Stimulated activated memory B cell treated with anti-CD40 and anti-IgM and Interleukin-4, amounts not matched to agents 10 μg/mL and 1 μg/mL and 100 μg/mL, for 72 hours (primary cell): ENCODE measurements around the gene MAN1C1.

ENCODE experiments used
- ATAC-seq: fragments of 150-1000 bp; cut with Tn5 transposase; 2 replicates; pipeline ENCODE4 v1.10.0; 2021
- H3K27ac Mint-ChIP-seq: one replicate; pipeline ENCODE4 v1.8.0; 2022; ENCODE audit warnings: mild to moderate bottlenecking, mixed read lengths
- H3K27me3 Mint-ChIP-seq: one replicate; pipeline ENCODE4 v1.8.0; 2022; ENCODE audit warnings: mixed read lengths
- H3K36me3 Mint-ChIP-seq: one replicate; pipeline ENCODE4 v1.8.0; 2022; ENCODE audit warnings: mixed read lengths
- H3K4me1 Mint-ChIP-seq: one replicate; pipeline ENCODE4 v1.8.0; 2022; ENCODE audit warnings: mixed read lengths
- H3K4me3 Mint-ChIP-seq: one replicate; pipeline ENCODE4 v1.8.0; 2022; ENCODE audit warnings: mild to moderate bottlenecking, moderate library complexity, mixed read lengths
- H3K9me3 Mint-ChIP-seq: one replicate; pipeline ENCODE4 v1.8.0; 2022; ENCODE audit warnings: mixed read lengths

The MAN1C1 gene

DNA sequence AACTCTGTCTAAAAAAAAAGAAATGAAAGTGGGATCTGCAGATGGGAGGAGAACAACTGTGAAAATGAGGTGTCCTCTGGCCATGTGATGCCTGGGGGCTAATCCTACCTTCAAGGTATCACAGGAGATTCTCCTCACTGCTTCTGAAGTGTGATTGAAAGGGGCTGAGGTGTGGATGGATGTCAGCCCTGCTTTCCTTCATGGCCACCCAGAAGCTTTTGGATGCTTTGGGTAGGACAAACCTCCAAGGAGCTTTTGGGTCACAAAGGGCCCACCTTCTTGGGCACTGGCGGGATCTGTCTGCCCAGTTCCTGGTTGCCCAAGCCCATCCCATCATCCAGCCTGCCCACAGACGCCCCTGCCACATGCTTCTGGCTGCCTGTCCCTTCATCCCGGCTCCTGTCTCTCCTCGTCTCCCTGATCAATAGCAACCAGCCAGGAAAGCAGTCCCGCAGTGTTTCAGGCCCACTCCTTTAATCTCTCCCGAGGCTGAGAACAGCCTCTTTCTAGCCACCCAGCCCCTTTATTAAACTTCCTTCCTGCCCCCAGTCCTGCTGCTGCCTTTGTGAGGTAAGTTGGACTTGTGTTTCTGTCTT is 87.2 kb downstream of the MAN1C1 start:
- no peak overlapping the region for H3K4me3 Mint-ChIP-seq
- no peaks in the 10 kb centered on the region for H3K9me3 Mint-ChIP-seq
- no peak overlapping the region for H3K27ac Mint-ChIP-seq
- no peak for ATAC-seq
- no peaks in the 10 kb centered on the region for H3K4me1 Mint-ChIP-seq
- peaks cover 21% of the 10 kb centered on the region for H3K27me3 Mint-ChIP-seq
- no peaks in the 10 kb centered on the region for H3K36me3 Mint-ChIP-seq

DNA sequence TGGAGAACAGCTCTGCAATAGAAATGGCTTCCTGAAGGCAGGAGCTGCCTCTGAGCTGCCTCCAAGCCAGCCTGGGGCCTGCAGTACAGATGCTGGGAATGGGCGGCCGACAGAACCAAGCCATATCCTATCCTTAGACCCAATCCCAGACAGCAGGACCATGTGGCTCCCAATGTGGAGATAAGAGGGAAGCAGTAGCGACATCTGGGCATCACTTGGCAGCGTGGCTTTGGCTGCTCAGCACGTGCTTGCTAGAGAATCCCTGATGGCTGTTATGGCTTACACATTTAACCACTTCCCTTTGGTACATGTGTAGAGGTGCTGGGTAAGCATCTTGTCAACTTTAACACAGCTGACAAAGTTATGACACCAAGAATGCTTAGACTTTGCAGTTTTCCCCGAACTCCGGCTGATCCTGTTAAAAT is 87.7 kb downstream of the MAN1C1 start:
- H3K36me3 Mint-ChIP-seq, result no peaks in the 10 kb centered on the region
- peaks cover 18% of the 10 kb centered on the region for H3K27me3 Mint-ChIP-seq
- ATAC-seq, result no peak
- no peaks in the 10 kb centered on the region for H3K9me3 Mint-ChIP-seq
- H3K4me3 Mint-ChIP-seq, result no peak overlapping the region
- no peak overlapping the region for H3K27ac Mint-ChIP-seq
- H3K4me1 Mint-ChIP-seq, result no peaks in the 10 kb centered on the region

DNA sequence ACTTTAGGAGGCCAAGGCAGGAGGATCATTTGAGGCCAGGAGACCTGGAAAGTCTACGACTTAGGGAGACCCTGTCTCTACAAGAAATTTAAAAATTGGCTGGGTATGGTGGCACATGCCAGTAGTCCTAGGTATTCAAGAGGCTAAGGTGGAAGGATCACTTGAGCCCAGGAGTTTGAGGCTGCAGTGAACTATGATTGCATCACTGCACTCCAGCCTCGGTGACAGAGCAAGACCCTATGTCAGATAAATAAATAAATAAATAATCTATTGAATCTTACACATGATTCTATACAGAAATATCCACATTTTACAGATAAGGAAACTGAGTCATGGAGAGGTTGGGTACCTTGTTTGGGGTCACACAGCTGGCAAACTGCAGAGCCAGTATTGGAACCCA is 89.1 kb downstream of the MAN1C1 start:
- Mint-ChIP-seq H3K4me3 (no peak overlapping the region), H3K27ac (no peak overlapping the region), H3K9me3 (no peaks in the 10 kb centered on the region), H3K4me1 (no peaks in the 10 kb centered on the region), H3K27me3 (peaks cover 11% of the 10 kb centered on the region), H3K36me3 (no peaks in the 10 kb centered on the region)
- ATAC-seq, result no peak

DNA sequence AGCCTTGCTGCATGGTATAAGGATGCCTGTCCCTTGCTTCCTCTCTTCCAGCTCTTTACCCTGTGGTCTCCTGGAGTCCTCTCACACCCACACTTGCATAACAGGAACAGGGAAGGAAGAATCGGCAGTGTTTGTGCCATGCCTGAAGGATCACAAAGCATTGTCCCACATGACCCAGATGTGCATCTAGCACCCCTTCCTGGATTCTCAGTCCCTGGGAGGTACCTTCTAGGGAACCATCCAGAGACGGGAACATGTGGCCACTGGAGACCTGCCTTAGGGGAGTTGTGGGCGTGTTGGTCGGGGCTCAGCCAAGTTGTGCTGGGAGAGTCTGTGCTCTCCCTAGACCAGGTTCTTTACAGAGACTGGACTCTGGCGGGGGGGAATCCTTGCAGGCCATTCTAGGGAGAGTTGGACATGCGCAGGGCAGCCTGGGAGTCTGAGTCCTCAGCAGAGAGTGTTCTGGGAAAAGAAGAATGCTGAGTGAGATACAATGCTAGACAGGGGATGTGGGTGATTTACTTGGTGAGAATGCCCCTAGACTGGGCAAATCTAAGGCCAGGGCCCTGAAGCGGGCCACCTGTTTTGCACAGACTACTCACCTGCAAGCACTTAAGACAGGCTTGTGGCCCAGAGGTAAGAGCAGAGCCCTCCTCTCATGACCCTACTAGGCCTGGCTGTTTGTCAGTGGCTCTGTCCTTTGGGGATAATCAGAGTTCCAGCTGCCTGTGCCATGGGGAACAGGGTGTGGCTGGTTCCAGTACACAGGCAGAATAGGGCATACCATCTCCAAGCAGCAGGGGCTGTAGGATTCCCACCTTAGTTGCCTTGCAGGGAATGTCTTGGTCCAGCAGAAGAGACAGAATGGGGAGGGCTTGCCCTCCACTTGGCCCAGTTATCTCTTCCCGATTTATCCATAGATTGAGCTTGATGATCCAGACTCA is 89.8 kb downstream of the MAN1C1 start:
- Mint-ChIP-seq H3K4me3 (no peak overlapping the region), H3K9me3 (no peaks in the 10 kb centered on the region), H3K36me3 (no peaks in the 10 kb centered on the region), H3K27ac (no peak overlapping the region), H3K27me3 (peaks cover 10% of the 10 kb centered on the region), H3K4me1 (peaks cover 1% of the 10 kb centered on the region)
- no peak for ATAC-seq

DNA sequence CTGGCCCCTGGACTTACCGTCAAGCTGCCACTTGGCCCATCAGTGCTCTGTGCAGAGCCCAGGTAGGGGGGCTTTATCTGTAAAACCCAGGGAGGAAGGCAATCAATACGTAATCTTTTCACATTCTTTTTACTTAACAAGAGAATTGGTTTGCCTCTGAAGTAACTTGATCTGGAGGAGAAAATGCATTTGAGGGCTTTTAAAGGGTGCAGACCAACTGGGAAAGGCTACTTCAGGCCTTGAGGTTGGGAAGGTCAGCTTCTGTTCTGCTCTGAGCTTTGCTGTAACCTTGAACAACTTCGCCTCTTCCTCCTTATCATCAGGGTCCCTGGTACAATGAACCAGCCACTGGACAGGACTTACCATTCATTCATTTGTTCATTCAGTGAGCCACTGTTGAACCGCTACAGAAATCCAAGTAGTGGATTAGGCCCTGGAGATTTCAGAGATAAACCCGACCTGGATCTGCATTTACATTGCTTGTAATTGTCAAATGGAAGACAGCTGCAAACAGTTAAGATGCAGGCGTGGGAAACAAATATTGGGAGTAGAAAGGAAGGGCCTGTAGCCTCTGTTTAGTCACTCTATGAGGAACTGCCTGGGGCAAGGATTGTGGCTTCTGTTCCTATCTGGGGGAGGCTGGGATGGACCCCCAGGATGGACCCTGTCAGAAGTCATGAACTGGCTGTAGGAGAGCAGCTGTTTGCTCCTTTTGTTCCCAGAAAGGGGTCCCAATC is 90.9 kb downstream of the MAN1C1 start:
- H3K27ac Mint-ChIP-seq, result no peak overlapping the region
- H3K4me1 Mint-ChIP-seq, result peaks cover 10% of the 10 kb centered on the region
- no peaks in the 10 kb centered on the region for H3K9me3 Mint-ChIP-seq
- H3K4me3 Mint-ChIP-seq, result no peak overlapping the region
- no peaks in the 10 kb centered on the region for H3K36me3 Mint-ChIP-seq
- no peak for ATAC-seq
- H3K27me3 Mint-ChIP-seq, result peaks cover 10% of the 10 kb centered on the region

DNA sequence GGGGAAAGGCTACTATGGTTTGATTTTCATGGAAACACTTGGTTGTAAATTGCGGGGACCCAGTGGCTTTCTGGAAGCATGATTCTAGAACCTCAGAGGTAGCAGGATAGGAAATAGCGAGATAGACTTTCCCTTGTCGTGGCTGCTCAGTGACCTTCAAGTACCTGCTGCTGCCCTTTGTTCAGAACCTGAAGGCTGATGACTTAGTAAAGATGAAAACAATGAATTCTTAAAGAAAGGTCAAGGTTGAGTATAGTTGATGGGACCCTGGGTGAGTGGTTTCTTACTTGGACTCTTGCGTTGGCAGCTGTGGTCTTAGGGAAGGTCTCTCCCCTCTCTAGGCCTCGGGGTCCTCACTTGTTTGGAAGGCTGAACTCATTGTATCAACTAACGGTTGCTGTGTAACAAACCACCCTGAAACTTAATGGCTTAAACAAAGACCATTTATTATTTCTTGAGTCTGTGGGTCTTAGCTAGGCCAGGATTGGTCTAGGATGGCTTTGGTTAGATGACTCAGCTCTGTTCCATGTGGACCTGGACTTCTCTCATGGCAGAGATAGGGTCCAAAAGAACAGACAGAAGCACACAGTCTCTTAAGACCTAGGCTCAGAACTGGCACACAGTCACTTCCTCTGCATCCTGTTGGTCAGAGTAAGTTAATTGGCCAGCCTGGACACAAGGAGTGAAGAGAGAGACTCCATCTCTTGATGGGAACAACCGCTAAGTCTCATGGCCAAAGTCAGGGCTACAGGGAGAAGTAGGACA is 94.2 kb downstream of the MAN1C1 start:
- Mint-ChIP-seq H3K9me3 (no peaks in the 10 kb centered on the region), H3K27ac (no peak overlapping the region), H3K4me1 (peaks cover 10% of the 10 kb centered on the region), H3K36me3 (no peaks in the 10 kb centered on the region), H3K4me3 (no peak overlapping the region), H3K27me3 (peaks cover 10% of the 10 kb centered on the region)
- no peak for ATAC-seq

DNA sequence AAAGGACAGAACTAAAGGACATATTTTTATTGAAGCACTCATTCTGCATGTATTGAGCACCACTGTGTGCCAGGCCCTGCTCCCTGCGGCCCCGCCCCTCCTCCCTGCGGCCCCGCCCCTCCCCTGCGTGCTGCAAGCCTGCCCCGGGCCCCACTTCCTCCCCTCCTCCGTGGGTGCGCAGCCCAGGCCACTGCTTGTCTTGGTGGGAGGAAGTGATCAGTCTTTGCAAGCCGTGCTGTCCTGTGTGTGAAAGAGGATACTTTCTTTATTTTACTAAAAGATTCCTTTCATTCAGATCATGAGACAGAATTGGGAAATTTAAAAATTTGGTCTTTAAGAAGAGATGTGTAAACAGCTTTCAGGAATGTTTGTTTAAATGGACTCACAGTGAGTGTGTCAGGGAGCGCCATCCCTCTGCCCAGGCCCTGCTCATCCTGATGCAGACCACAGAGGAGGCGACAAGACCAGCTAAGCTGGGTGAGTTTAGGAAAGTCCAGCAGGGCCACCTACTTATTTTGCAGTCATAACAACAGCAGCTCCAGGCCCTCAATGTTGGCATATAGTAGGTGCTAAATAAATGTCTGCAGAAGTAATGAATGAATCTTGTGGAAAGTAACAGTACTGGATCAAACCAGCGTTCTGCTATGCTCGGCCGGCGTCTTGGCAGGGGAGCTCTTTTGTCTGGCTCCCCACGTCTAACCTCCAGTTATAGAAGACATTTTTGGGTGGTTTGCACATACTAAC is 95.1 kb downstream of the MAN1C1 start:
- Mint-ChIP-seq H3K4me3 (no peak overlapping the region), H3K9me3 (no peaks in the 10 kb centered on the region), H3K36me3 (no peaks in the 10 kb centered on the region), H3K27me3 (peaks cover under 1% of the 10 kb centered on the region), H3K4me1 (peaks cover 10% of the 10 kb centered on the region), H3K27ac (peak overlapping the region; percentile 39)
- ATAC-seq, result peak; percentile 87

DNA sequence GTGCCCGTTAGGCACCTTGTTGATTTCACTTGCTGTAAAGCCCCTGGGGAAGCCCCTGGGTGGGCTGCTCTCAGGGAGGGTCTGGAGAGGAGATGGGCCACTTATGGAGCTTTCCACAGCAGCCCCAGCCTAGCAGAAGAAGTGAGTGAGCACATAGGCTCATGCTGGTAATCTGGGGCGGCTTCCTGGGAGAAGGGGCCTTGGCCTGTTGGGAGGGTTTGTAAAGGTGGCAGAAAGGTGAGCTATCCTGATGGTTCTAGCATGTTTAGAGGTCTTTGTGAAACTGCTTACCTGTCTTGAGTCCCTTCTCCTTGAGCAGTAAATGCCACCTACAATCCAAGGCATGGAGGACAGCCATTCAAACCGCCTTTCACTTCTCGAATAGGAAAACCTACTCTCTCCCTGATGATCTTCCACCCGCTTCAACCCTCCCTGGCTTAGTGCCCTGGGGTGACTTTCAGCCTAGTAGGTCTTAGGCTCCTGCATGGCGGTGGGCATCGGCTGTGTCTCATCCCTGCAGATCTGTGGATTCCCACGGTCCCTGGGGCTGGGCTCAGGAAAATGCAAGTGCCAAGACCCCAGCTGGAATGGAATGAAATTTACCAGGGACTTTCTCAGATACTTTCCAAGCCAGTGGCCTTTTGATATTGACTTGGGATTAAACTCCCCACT is 95.8 kb downstream of the MAN1C1 start:
- Mint-ChIP-seq H3K4me1 (peaks cover 10% of the 10 kb centered on the region), H3K27me3 (no peaks in the 10 kb centered on the region), H3K27ac (no peak overlapping the region), H3K36me3 (no peaks in the 10 kb centered on the region), H3K9me3 (no peaks in the 10 kb centered on the region), H3K4me3 (no peak overlapping the region)
- ATAC-seq, result no peak

DNA sequence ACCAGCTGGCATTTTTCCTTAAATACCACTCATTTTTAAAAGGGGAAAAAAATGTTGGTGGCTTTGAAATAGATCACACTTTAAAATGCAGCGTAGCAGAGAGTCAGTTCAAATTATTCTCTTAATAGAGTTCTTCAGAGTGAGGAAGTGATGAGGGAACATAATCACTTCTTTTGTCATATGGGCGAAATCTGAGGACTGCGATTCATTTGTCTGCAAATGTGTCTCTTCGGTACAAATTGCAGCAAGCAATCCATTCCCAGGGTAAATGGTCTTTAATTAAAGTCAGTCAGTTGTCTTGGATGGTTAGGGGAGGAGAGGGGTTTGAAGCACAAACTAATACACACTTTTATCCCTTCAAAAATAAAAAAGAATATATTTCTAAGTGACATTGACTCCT is 97.4 kb downstream of the MAN1C1 start:
- no peak for ATAC-seq
- no peak overlapping the region for H3K27ac Mint-ChIP-seq
- peaks cover 6% of the 10 kb centered on the region for H3K9me3 Mint-ChIP-seq
- H3K4me3 Mint-ChIP-seq, result no peak overlapping the region
- peaks cover 10% of the 10 kb centered on the region for H3K4me1 Mint-ChIP-seq
- peaks cover 14% of the 10 kb centered on the region for H3K27me3 Mint-ChIP-seq
- no peaks in the 10 kb centered on the region for H3K36me3 Mint-ChIP-seq

DNA sequence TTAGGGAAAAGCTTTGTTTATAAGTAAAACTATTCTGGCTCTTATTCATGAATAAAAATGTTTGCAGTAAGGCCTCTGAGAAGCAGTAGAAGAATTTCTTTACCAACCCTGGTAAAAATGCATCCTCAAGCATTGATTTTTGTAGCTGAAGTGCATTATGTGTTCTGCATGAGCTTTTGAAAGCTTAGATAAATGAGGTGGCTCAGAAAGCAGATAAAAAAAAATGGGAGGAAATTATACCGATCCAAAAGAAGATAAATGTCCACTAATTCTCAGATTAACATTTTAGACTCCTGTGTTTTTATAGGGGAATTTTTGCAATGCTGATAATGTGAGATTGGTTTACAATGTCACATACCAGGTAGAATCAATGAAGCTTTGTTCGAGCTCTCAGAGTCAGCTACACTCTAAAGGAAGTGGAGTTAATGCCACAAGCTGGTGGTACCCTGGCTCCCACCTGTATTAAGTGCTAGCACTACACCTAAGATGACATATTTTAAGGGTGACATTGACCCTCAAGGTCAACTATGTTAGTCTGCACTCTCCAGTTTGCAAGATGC is 97.9 kb downstream of the MAN1C1 start:
- Mint-ChIP-seq H3K9me3 (peaks cover 6% of the 10 kb centered on the region), H3K27me3 (peaks cover 14% of the 10 kb centered on the region), H3K27ac (no peak overlapping the region), H3K4me3 (no peak overlapping the region), H3K36me3 (no peaks in the 10 kb centered on the region), H3K4me1 (peaks cover 10% of the 10 kb centered on the region)
- ATAC-seq, result no peak

DNA sequence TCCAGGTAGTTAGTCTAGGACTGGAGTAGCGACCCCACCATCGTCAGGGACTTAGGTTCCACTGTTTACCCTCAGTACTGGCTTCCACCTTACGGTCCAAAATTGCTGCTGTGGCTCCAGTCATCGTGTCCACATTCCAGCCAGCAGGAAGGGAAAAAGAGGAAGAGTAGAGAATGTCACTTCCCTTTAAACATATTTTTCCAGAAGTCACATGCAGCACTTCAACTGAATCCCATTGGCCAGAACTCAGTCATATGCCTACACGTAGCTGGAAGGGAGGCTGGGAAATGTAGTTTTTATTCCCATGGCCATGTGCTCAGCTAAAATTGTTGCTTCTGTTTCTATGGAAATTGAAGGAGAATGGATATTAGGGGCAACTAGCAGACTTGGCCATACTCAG is 99.3 kb downstream of the MAN1C1 start:
- Mint-ChIP-seq H3K27me3 (peaks cover 14% of the 10 kb centered on the region), H3K4me1 (peaks cover 10% of the 10 kb centered on the region), H3K9me3 (peaks cover 6% of the 10 kb centered on the region), H3K27ac (no peak overlapping the region), H3K36me3 (no peaks in the 10 kb centered on the region), H3K4me3 (no peak overlapping the region)
- no peak for ATAC-seq

DNA sequence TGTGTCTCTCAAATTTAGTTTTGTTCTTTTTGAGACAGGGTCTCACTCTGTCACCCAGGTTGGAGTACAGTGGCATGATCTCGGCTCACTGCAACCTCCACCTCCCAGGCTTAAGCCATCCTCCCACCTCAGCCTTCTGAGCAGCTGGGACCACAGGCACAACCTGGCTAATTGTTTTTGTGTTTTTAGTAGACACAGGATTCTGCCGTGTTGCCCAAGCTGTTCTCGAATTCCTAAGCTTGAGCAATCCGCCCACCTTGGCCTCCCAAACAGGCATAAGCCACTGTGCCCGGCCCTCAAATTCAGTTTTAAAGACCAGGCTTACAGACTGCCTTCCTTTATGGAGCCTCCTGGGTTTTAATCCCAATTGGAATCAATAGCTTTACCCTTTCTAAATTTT is 99.7 kb downstream of the MAN1C1 start:
- H3K4me1 Mint-ChIP-seq, result peaks cover 10% of the 10 kb centered on the region
- peaks cover 15% of the 10 kb centered on the region for H3K27me3 Mint-ChIP-seq
- no peak overlapping the region for H3K4me3 Mint-ChIP-seq
- no peak for ATAC-seq
- H3K9me3 Mint-ChIP-seq, result peaks cover 6% of the 10 kb centered on the region
- H3K36me3 Mint-ChIP-seq, result no peaks in the 10 kb centered on the region
- H3K27ac Mint-ChIP-seq, result no peak overlapping the region

DNA sequence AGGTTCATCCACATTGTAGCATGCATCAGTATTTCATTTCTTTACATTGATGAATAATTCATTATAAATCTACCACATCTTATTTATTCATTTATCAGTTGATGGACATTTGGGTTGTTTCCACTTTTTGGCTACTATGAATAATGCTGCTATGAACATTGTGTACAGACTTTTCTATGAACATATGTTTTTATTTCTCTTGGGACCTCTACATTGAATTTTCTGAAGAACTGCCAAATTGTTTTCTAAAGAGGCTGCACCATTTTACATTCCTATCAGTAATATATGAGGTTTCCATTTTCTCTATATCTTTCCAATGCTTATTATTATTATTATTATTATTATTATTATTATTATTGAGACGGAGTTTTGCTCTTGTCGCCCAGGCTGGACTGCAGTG is 102.1 kb downstream of the MAN1C1 start:
- Mint-ChIP-seq H3K27ac (no peak overlapping the region), H3K27me3 (peaks cover 39% of the 10 kb centered on the region), H3K36me3 (no peaks in the 10 kb centered on the region), H3K9me3 (peaks cover 6% of the 10 kb centered on the region), H3K4me1 (no peaks in the 10 kb centered on the region), H3K4me3 (no peak overlapping the region)
- no peak for ATAC-seq

DNA sequence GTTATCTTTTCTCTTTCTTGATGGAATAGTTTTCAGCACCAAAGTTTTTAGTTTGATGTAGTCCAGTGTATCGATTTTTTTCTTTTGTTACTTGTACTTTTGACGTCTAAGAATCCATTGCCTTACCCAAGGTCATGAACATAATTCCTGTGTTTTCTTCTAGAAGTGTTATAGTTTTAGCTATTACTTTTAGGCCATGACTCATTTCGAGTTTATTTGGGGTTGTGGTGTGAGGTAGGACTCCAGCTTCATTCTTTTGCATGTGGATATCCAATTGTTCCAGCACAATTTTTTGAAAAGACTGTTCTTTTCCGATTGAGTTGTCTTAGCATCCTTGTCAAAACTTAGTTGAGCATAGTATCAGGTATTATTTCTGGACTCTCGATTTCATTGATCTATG is 104.0 kb downstream of the MAN1C1 start:
- Mint-ChIP-seq H3K27me3 (peaks cover 56% of the 10 kb centered on the region), H3K9me3 (peaks cover 6% of the 10 kb centered on the region), H3K36me3 (no peaks in the 10 kb centered on the region), H3K27ac (no peak overlapping the region), H3K4me3 (no peak overlapping the region), H3K4me1 (no peaks in the 10 kb centered on the region)
- no peak for ATAC-seq
